Endodermal cell (in vitro differentiated cells): Measurements from ENCODE around the gene ZNF692. TPM values are rescaled to one million over a fixed set of nuclear protein-coding genes. Genes with fewer than 3 reads are reported as not detected.

ENCODE experiments used
- DNase-seq: peaks from one replicate; pipeline ENCODE4 v3.0.0-alpha.2; 2017
- H3K27ac ChIP-seq: 2 replicates; pipeline ENCODE4 v1.5.1; 2013; ENCODE audit warnings: mild to moderate bottlenecking, low read depth, low read length, moderate library complexity
- H3K27me3 ChIP-seq: 2 replicates; pipeline ENCODE4 v1.6.1; 2013; ENCODE audit warnings: mild to moderate bottlenecking, low read length, moderate library complexity; ENCODE audit not compliant: insufficient read depth, control insufficient read depth, poor library complexity, severe bottlenecking
- H3K36me3 ChIP-seq: 2 replicates; pipeline ENCODE4 v1.7.0; 2013; ENCODE audit warnings: mild to moderate bottlenecking, low read length, moderate library complexity; ENCODE audit not compliant: control insufficient read depth, insufficient read depth
- H3K4me1 ChIP-seq: one replicate; pipeline ENCODE4 v1.7.0; 2013; ENCODE audit warnings: low read length; ENCODE audit not compliant: control insufficient read depth, insufficient read depth
- H3K4me3 ChIP-seq: 2 replicates; pipeline ENCODE4 v1.5.1; 2013; ENCODE audit warnings: mild to moderate bottlenecking, low read length, moderate library complexity
- H3K9ac ChIP-seq: 2 replicates; pipeline ENCODE4 v1.6.1; 2013; ENCODE audit warnings: mild to moderate bottlenecking, low read length, moderate library complexity; ENCODE audit not compliant: poor library complexity, severe bottlenecking; ENCODE audit errors: extremely low read depth
- H3K9me3 ChIP-seq: 2 replicates; pipeline ENCODE4 v1.6.1; 2013; ENCODE audit warnings: mild to moderate bottlenecking, low read length, moderate library complexity; ENCODE audit not compliant: control insufficient read depth
- H3K27ac Mint-ChIP-seq: 2 replicates; pipeline ENCODE4 v1.8.0; 2020; ENCODE audit warnings: mixed read lengths
- H3K27me3 Mint-ChIP-seq: 2 replicates; pipeline ENCODE4 v1.8.0; 2021; ENCODE audit warnings: mild to moderate bottlenecking, mixed read lengths; ENCODE audit not compliant: insufficient read depth
- H3K36me3 Mint-ChIP-seq: 2 replicates; pipeline ENCODE4 v1.8.0; 2020; ENCODE audit warnings: low read depth, mixed read lengths
- H3K4me1 Mint-ChIP-seq: 2 replicates; pipeline ENCODE4 v1.8.0; 2020; ENCODE audit warnings: mixed read lengths
- H3K4me3 Mint-ChIP-seq: 2 replicates; pipeline ENCODE4 v1.8.0; 2020; ENCODE audit warnings: mild to moderate bottlenecking, moderate library complexity, mixed read lengths
- H3K9me3 Mint-ChIP-seq: 2 replicates; pipeline ENCODE4 v1.8.0; 2020; ENCODE audit warnings: mild to moderate bottlenecking, mixed read lengths
- WGBS, 2 experiments: methylation state at CpG; one replicate each; pipeline versions ENCODE4 v1.1.5 to v1.1.7; 2013; ENCODE audit warnings: missing lambda C conversion rate in 2 of 2, mixed read lengths in 1 of 2; ENCODE audit not compliant: insufficient coverage in 1 of 2, insufficient read length in 1 of 2; 5-methylcytosine and 5-hydroxymethylcytosine counted together
- total RNA-seq, 2 donors: library from RNA; stranded (reverse); fragmentation: NEBNext Ultra II Directional in 1 of 2; extraction: Animal tissue kit (Norgen Biotek cat#: 25700) in 1 of 2; gene quantifications; 2 replicates in 1 of 2; 3 replicates in 1 of 2; pipeline ENCODE4 v1.2.1, GENCODE V29; 2021
- TF ChIP-seq, protein P1 (sequence below): fragments of 200-600 bp; sonication (generic); conservative IDR thresholded peaks from 2 replicates; pipeline ENCODE4 v1.5.0; 2021; ENCODE audit warnings: antibody characterized with exemption, mild to moderate bottlenecking

ZNF692 gene
- total RNA-seq, 2 donors from 2014 or later = 47.6 to 50.3 TPM

DNA sequence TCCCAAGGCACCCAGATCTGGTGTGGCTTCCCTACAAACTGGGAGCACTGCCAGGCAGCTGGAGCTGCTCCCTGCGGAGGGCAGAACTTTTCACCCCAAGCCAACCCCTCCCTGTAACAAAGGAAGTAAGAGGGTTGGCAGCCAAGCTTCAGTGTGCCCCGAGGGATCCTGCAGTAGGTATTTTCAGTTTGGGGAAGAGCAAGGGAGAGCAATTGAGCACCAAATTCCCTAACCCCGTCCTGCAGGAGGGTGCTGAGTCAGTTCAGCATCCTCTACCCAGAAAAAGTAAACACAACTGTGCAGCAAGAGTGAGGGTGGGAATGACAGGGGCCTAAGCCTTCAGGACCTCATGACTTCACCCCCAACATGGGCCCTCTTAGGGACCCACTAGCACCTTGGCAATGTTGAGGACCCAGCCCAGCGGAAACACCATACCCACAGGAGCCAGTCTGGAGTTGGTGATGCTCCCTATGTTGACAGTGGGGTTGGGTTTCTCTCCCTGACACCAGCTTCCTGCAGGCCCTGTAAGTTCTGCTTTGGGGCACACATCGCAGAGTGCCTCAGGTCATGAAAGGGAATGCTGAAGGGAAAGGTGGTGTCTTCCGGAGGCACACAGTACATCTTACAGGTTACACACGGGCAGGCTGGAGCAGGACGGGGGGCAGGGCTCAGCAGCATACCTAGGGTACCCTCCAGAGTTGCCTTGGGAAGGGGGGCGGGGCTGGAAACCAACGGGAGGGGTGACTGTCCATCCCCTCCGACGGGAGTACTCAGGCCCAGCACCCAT lies 48.0 kb downstream of the ZNF692 start:
- WGBS, 2 experiments = 90 to 93% methylated on average over 6 to 12 of the region's 12 CpGs
- no peak overlapping the region for H3K9ac ChIP-seq
- Mint-ChIP-seq H3K27me3 (peaks cover 2% of the 10 kb centered on the region), H3K9me3 (no peaks in the 10 kb centered on the region), H3K36me3 (peaks cover 45% of the 10 kb centered on the region), H3K27ac (no peak overlapping the region), H3K4me1 (no peaks in the 10 kb centered on the region), H3K4me3 (no peak overlapping the region)
- H3K9me3 ChIP-seq = no peaks in the 10 kb centered on the region
- TF ChIP-seq, protein P1, sequence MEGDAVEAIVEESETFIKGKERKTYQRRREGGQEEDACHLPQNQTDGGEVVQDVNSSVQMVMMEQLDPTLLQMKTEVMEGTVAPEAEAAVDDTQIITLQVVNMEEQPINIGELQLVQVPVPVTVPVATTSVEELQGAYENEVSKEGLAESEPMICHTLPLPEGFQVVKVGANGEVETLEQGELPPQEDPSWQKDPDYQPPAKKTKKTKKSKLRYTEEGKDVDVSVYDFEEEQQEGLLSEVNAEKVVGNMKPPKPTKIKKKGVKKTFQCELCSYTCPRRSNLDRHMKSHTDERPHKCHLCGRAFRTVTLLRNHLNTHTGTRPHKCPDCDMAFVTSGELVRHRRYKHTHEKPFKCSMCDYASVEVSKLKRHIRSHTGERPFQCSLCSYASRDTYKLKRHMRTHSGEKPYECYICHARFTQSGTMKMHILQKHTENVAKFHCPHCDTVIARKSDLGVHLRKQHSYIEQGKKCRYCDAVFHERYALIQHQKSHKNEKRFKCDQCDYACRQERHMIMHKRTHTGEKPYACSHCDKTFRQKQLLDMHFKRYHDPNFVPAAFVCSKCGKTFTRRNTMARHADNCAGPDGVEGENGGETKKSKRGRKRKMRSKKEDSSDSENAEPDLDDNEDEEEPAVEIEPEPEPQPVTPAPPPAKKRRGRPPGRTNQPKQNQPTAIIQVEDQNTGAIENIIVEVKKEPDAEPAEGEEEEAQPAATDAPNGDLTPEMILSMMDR = no peak
- H3K27ac ChIP-seq = no peak overlapping the region
- peaks cover 27% of the 10 kb centered on the region for H3K36me3 ChIP-seq
- no peaks in the 10 kb centered on the region for H3K4me1 ChIP-seq
- no peaks in the 10 kb centered on the region for H3K27me3 ChIP-seq
- no peak for DNase-seq
- no peak overlapping the region for H3K4me3 ChIP-seq

GRCh38 chr1:248810000-248810726 lies 48.7 kb downstream of the ZNF692 start:
- Mint-ChIP-seq H3K27ac (no peak overlapping the region), H3K9me3 (peaks cover 5% of the 10 kb centered on the region), H3K4me1 (no peaks in the 10 kb centered on the region), H3K4me3 (no peak overlapping the region), H3K36me3 (peaks cover 40% of the 10 kb centered on the region), H3K27me3 (peaks cover 2% of the 10 kb centered on the region)
- H3K4me3 ChIP-seq = no peak overlapping the region
- H3K36me3 ChIP-seq = peaks cover 19% of the 10 kb centered on the region
- H3K9ac ChIP-seq = no peak overlapping the region
- no peaks in the 10 kb centered on the region for H3K9me3 ChIP-seq
- WGBS, 2 experiments = 93 to 100% methylated on average over 3 to 10 of the region's 10 CpGs
- H3K27me3 ChIP-seq = no peaks in the 10 kb centered on the region
- H3K4me1 ChIP-seq = no peaks in the 10 kb centered on the region
- H3K27ac ChIP-seq = no peak overlapping the region
- TF ChIP-seq, protein P1 = no peak
- no peak for DNase-seq

- Histone ChIP-seq H3K9ac (no peak overlapping the region), H3K4me1 (no peaks in the 10 kb centered on the region), H3K9me3 (no peaks in the 10 kb centered on the region), H3K36me3 (peaks cover 8% of the 10 kb centered on the region), H3K27ac (no peak overlapping the region), H3K27me3 (no peaks in the 10 kb centered on the region), H3K4me3 (no peak overlapping the region)
- Mint-ChIP-seq H3K27me3 (peaks cover 2% of the 10 kb centered on the region), H3K9me3 (peaks cover 16% of the 10 kb centered on the region), H3K27ac (no peak overlapping the region), H3K4me3 (no peak overlapping the region), H3K36me3 (peaks cover 28% of the 10 kb centered on the region), H3K4me1 (no peaks in the 10 kb centered on the region)
- no peak for DNase-seq
- TF ChIP-seq, protein P1 = no peak
- WGBS, 2 experiments = 90 to 93% methylated on average over 8 to 9 of the region's 9 CpGs
Measured at GRCh38 chr1:248808876-248809275, 50.0 kb downstream of the ZNF692 start.
